Hepatic stellate cell (primary cell): Measurements from ENCODE around the gene C2CD2.

ENCODE experiments used
- DNase-seq: peaks from one replicate; pipeline ENCODE4 v3.0.0; 2011; ENCODE audit warnings: low spot score

C2CD2 gene

DNA sequence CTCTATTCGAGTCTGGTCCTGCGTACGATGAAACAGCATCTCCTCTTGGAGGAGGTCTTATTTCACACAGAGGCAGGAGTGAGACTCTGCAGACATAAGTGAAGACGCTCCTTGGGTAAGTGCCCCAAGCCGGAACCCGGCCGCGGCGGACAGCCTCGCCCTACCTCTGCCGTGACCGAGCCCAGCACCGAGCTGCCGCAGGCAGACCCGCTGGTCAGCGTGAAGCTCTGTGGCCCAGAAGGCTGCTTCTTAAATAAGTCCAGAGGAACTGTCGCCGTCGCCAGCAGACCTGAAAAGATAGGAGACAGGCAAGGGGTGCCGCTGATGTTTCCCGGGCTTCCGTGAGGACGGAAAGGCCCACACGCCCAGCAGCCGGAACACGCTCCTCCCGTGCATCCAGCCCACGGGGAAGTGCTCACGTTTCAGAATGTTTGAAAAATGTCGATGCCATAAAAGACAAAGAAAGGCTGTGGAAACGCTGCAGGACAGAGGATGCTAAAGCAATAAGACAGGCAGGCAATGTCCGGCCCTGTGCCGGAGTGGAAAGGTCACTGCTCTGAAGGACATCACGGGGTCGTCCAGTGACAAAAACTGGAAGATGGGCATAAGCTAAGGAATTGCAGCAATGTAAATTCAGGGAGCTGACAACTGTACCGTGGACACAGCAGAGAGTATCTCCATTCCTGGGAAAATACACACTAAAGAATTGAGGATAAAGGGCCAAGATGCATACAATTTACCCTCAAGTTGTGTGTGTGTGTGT is 46.1 kb downstream of the C2CD2 start:
- no peak for DNase-seq

DNA sequence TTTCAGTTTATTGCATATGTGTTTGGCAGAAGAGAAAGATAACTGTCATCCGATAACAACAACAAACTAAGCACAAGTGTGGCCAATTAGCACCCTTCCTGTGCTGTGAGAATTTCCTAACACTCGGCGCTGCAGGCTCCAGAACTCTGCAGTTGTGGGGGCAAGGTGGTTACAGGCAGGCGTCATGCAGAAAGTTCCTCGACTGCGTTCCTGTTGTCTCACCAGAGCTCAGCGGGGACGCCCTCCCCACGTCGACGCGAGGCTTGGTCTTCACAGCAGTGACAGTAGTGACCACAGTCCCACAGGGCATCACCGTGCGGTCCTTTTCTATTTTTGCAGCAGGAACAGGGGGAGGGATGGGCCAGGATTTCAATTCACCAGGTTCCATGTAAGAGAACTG is 47.0 kb downstream of the C2CD2 start:
- DNase-seq: no peak

DNA sequence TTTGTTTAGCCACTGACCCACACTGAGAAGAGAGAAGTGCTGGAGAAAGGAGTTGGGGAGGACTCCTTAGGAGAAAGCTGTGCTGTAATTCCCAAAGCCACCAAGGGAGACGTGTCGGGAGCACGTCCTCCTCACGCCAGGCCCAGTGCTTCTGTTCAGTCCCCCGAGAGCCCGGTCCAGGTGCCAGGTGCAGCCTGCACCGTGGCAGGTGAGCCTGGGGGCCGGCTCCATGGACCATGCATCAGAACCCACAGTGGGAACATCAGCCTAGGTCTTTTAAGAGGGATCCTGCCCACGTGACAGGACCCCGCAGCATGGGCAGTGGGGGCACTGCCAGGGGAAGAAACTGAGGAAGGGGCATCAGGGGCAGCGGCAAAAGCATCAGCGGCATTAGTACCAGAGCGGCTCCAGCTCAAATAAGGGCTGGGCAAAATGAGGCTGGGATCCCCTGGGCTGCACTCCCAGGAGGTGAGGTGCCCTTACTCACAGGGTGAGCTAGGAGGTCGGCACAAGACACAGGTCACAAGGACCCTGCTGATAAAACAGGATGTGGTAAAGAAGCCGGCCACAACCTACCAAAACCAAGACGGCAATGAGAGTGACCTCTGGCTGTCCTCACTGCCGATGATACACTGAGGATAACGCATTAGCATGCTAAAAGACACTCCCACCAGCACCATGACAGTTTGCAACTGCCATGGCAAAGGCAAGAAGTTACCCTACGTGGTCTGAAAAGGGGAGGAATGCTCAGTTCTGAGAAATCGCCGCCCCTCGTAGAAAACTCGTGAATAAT is 50.1 kb downstream of the C2CD2 start:
- no peak for DNase-seq

DNA sequence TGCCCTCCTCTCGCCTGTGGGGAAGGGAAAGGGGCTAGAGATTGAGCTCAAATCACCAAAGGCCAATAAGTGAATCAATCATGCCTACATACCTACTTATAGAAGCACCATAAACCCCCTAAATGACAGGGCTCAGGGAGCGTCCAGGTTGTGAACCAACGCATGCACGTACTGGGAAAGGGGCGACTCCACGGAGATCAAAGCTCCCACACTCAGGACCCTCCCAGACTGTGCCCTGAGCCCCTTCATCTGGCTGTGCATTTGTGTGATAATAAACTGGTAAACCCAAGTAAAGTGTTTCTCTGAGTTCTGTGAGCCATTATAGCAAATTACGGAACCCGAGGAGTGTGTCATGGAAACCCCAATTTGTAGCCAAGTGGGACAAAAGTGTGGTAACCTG is 50.9 kb downstream of the C2CD2 start:
- no peak for DNase-seq

DNA sequence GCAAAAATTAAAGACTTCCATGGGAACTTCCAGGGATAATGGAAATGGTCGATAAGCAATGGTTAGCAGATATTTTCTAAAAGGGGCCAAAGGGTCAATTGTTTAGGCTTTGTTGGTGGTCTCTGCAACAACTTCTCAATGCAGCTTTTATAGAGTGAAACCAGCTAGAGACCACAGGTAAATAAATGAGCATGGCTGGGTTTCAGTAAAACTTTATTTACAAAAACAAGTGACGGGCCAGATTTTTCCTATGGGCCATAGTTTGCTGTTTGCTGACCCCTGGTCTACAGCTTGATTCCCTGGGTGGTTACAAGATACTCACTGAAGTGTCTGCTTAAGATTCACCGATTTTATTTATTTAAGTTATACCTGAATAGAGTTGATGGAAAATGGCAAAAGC is 52.0 kb downstream of the C2CD2 start:
- DNase-seq: no peak

DNA sequence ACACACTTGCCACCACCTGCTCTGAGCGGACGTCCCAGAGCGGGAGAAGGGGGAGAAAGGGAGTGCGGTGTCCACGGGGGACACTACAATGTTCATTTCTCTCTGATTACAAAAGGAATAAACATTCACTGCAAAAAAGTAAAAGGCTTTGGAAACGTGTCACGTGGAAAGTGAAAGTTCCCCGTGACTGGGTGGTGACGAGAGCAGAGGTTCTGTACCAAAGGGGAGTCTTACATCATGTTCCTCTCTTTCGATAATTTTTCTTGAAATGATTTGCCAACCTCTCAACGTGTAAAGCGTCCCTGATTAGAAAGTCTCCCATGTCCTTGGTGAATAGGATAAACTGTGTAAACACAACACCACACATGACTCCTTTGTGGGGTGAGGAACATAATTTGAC is 52.7 kb downstream of the C2CD2 start:
- no peak for DNase-seq

DNA sequence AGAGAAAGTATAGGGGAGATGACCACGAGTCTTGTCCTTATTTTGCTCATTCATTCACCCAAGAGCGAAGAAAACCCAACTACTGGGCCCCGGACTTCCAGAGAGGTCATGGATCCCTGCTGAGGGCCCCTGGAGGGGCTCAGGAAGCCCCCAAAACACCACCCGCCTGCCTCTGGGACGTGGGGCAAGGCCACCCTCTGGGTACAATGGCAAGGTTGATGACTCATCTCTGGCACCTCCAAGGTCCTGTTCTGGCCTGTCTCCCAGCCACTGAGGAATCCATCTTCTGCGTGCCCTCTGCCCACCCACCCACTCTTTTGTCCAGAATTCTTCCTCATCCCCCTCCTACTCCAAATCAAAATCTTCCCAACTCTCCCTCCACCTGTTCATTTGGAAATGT is 53.4 kb downstream of the C2CD2 start:
- DNase-seq: no peak

DNA sequence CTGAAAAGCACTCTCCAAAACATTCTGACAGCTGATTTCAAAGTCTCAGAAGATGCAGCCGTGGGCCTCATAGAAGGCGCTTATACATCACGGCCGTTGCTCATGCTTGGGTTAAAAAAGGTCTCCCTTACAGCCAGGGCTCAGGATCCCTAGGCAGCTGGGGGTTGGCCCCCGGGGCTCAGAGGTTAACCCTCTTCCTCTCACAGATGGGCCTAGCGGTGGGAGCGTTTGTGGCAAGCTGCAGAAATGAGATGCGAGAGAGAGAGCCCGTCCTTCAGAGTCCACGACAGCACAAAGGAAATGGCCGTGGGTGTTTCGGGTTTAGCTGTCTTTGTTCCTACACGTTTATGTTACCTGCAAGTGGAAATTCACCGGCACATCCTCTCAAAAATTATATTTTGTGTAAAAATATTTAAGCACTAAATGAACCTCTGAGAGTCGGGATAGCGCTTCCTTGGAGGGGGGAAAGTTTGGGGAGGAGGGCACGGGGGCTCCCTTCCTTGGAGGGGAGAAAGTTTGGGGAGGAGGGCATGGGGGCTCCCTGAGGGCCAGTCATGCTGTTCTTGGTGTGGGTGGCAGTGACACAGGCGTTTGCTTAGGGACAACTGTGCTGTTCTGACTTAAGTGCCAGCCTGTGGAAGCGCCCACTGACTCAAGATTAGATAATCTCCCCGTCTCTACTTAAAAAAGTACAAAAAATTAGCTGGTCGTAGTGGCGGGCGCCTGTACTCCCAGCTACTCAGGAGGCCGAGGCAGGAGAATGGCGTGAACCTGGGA is 54.2 kb downstream of the C2CD2 start:
- DNase-seq: no peak

DNA sequence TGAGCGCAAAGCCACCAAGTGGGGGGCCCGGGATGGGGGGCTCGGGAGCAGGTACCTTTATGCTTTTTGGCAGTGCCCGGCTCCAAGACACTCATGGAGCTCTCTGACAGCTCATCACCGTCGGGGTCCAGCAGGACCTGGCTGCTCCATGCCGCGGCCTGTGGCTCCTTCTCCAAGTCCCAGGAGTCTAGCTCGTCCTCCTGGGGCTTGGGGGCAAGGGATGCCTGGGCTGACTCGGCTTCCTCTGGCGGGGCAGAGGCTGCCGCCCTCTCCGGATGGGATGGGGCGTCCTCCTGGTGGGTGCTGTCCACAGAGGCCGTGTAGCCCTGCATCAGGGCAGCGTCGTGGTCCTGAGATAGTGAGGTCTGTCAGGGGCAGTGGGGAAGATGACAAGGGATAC is 54.8 kb downstream of the C2CD2 start:
- no peak for DNase-seq

DNA sequence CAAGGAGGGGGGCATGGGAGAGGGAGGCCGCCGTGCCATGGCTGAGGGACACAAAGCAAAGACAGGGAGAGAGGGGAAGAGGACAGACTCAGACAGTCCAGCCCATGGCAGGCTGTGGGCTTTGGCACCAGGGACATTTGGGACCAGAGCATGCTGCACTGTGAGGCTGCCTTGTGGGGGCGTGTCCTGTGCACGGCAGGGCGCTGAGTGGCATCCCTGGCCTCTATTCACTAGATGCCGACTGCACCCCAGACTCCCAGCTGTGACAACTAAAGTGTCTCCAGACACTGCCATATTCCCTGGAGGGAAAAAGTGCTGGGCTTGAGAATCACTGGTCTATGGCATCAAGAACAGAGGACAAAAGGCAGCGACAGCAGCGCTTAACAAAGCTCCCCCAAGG is 56.1 kb downstream of the C2CD2 start:
- no peak for DNase-seq

DNA sequence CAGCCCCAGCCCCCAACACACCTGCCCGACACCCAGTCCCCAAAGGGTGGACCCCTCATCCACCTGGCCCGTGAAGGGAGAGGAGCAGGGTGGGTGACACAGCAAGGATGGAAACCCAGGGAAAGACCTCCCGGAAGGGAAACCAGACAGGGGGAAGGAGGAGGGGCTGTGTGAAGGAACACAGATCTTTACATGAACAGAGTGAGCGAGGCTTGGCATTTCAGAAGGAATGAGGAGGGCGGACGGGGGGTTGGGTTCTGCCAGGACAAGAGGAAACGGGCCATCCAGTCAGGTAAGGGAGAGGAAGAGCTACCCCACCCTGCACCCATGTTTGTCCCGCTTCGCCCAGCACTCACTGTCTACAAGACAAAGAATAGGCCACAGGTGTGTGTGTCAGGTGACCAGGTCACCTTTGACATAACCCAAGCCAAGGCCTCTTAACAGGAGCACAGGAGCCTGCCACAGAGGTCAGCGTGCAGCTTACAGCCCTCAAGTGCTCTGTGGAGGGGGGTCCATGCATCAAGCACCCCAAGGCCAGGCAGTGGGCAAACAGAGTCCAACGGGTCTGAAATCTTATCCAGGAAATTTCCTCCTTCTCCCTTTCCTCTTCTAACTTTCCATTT is 56.7 kb downstream of the C2CD2 start:
- no peak for DNase-seq

DNA sequence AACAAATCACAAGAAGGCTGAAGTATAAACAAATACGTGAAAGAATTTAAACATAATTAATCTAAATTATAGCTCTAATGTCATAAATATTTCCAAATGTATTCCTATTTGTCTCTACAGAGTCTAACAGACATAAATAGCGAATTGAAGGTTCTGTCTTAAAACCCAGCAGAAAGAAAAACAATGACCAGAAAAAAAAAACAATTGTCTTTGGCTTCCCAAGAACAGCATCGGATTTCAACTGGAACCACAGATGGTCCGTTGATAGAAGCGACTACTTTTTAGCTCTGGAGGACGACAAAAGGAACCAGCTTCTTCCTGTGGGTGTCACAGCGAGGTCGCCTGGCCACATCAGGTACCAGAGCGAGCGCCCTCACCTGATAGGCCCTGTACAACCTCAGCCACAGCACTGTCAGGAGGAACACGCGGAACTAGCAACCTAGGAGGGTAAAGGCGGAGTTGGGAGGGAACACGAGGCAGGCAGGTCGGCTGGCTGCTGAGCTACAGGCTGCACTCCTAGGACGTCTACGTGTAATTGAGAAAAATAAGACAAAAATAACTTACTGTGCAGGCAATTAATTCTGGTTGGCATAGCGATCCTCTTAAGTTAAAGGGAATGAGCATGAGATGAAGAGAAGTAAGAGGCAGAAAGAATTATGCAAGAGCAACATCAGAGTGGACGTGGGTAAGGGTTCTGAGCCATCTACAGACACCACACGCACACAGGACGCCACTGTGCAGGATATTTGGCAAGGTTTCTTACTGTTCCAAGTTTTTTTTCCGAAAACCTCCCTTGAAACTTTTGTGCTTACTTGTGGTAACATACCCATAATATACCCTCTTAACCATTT is 58.0 kb downstream of the C2CD2 start:
- peak; percentile 69 for DNase-seq

DNA sequence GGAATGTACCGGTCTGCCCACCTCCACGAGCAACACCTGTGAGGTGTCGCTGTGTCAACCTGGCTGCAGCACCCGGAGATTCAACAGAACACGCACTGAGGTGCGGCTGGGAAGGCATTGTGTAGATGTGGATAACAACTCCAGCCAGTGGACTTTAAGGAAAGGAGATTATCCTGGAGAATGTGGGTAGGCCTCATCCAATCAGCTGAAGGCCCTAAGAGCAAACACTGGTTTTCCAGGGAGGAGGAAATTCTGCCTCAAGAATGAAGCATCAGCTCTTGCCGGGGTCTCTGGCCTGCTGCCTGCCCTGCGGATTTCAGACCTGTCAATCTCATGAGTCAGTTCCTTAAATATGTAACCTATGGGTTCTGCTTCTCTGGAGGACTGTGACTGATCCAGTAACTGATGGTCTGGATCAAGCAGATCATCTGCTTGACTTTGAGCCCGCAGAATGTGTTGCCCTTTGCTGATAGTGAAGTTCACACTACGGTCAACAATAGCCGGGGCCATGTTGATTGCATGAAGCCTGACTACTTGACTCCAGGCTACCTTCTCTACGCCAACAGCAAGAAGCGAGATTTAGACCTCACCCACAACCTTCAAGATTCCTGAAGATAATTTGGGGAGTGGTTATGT is 58.8 kb downstream of the C2CD2 start:
- DNase-seq: peak; percentile 83

DNA sequence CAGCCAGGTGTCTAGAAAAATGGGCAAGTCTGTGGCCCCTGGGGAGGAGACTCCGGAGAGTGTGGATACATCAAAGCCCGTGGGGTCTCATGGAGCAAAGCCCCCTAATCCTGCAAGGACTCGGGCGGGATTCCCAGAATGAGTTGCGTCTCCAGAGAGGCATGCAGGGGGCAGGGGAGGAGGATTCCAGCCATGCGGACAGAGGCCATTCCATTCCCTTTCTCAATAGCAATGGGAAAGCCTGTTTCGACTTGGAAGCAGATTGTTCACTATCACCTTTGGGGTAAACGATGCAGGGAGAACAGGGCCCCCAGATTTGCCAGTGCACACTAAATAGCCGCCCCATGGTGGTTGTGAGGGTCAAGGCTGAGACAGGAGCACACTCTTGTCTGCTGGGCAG is 59.3 kb downstream of the C2CD2 start:
- DNase-seq: no peak

DNA sequence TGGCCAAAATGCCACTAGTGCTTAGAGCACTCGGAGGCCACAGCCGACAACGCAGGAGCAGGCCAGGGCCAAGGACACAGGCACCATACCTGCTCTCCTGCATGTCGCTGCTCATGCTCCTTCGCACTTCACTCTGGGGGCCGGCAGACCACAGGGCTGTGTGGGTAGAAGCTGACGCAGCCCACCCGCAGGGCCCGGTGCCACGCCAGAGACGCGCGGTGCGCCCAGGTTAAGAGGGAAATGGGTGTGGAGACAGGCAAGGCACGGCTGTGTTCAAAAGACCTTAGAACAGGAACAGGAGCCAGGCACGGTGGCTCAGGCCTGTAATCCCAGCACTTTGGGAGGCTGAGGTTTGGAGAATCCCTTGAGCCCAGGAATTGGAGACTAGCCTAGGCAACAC is 61.1 kb downstream of the C2CD2 start:
- no peak for DNase-seq

DNA sequence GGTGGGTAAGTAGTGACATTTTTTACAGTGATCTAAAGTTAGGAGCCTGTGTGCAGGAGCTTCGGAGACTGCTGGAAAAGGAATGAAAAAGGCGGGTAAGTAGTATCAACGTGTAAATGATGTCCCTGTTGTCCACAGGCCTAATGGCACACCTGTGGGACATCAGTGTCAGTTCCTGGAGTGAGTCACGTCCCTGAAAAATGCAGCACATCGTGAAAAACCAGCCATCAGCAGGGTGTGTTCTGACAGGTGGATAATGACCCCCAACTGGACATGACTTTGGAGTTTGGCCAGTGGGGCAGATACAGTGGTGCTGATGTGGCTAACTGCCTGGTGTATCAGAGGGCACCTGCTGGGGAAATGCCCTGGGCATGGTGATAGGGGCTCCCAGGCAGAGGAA is 62.7 kb downstream of the C2CD2 start:
- DNase-seq: no peak

DNA sequence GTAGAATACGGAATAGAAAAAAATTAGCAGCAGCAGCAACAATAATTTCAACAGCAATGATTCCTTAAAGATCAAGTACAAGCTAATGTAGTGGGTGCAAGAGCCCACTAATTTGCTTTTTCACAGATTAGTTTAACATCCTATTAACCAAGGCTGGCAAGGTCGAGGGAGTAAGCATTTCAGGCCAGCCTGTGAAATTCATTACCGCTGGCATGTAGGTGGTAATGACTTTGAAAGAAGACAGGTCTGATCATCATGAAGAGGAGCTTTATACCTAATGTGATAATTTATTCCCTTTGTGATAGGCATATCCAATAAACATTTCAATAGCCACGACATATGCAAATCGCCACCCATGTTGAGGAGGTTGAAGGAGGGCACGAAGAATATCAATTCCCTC is 63.5 kb downstream of the C2CD2 start:
- no peak for DNase-seq

DNA sequence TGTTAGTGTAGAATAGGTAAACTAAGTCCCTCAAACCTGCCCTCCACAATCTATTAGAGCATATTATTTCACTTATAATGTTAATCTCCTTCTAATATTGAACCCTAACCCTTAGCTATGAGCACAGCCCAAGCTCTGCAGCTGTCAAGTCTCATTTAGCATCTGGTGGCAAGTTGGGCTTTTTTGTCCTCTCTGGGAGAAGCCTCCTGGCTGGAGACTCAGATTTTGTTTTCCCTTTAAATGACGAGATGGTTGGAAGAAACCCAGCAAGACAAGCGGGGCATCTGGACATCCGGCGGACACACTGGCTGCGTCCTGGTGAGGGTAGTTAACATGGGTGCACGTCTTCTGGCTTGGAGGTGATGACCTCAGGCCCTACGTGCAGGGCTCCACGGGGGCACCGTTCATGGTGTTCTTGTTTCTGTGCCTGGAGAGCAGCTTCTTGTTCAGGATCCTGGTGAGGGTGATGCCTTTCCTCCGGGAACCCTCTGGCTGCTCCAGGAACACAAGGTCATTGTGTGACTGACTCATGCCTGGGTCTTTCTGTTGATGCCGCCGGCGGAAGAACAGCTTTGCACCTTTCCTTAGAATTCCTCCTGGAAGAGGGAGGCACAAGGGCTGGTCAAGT is 65.0 kb downstream of the C2CD2 start:
- DNase-seq: no peak

DNA sequence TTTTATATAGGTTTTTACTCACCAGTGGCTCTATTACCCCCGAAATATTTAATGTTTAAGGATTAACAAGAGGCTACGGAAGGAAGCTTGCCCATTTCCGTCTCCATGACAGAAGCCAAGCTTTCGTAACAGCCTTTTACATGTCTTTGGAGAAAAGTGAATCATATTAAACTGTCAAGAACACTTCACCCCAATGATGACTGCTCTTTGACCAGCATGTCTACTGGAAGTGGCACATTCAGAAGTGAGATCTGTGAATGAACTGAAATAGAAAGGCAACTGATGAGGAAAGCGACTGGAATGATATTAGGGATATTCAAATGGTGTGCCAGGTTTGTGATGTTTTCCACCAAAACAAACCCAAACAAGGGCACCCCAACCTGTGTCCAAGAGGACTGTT is 66.2 kb downstream of the C2CD2 start:
- no peak for DNase-seq

DNA sequence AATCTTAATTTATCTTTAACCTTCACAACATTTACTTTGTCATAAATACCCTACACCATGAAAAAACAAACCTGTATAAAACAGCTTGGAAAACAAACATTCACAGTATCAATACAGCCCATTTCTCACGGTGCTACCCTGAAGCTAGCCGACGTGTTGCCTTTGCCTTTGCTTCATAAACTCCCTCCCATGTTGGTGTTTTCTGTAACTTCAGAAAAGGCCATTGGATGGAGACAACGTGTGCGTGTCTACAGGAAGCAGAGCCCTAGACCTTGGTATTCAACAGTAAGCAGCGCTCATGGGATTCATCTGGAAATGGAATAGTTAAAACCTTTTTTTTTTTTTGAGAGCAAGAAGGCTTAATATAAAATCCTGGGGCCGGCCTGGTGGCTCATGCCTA is 67.5 kb downstream of the C2CD2 start:
- no peak for DNase-seq
